Transverse colon (tissue), 4 donors: ENCODE data around the gene SAA1. TPM values are rescaled to one million over a fixed set of nuclear protein-coding genes. Genes with fewer than 3 reads are reported as not detected.

ENCODE experiments used
- DNase-seq: peaks from one replicate; pipeline ENCODE4 v3.0.0-alpha.2; 2019
- H3K27ac ChIP-seq, 4 donors: fragments of 200-600 bp; sonication (generic); 2 replicates each; pipeline ENCODE4 v1.5.1; 2016 to 2018; ENCODE audit warnings: inconsistent platforms in 4 of 4
- H3K27me3 ChIP-seq: fragments of 200-600 bp; sonication (generic); 2 replicates; pipeline ENCODE4 v1.5.1; 2017; ENCODE audit warnings: inconsistent platforms
- H3K36me3 ChIP-seq, 4 donors: fragments of 200-600 bp; sonication (generic); 2 replicates each; pipeline ENCODE4 v1.5.1; 2017 to 2019; ENCODE audit warnings: inconsistent platforms in 4 of 4
- H3K4me1 ChIP-seq, 4 donors: fragments of 200-600 bp; sonication (generic); 2 replicates each; pipeline ENCODE4 v1.5.1; 2017 to 2020; ENCODE audit warnings: inconsistent platforms in 4 of 4
- H3K4me3 ChIP-seq, 4 donors: fragments of 200-600 bp; sonication (generic); 1 replicate in 1 of 4; 2 replicates in 3 of 4; pipeline versions ENCODE4 v1.5.1 to v1.6.1; 2017 to 2019; ENCODE audit warnings: inconsistent platforms in 4 of 4
- H3K9me3 ChIP-seq, 2 donors: fragments of 200-600 bp; sonication (generic); 2 replicates each; pipeline ENCODE4 v1.5.1; 2017 to 2019; ENCODE audit warnings: inconsistent platforms in 2 of 2
- EP300 ChIP-seq: sonication (generic); formaldehyde crosslinking; IDR thresholded peaks from one replicate; pipeline ENCODE4 v1.6.1; 2017; ENCODE audit warnings: antibody characterized with exemption, low read depth
- POLR2A ChIP-seq: fragments of 450-650 bp; IDR thresholded peaks from one replicate; pipeline ENCODE4 v1.6.1; 2016; ENCODE audit warnings: antibody characterized with exemption, mild to moderate bottlenecking, moderate library complexity
- POLR2AphosphoS5 ChIP-seq, 3 donors: sonication (generic); formaldehyde crosslinking; IDR thresholded peaks; one replicate each; pipeline ENCODE4 v1.6.1; 2016; ENCODE audit warnings: antibody characterized with exemption in 3 of 3
- WGBS, 2 donors: methylation state at CpG; one replicate each; pipeline ENCODE4 v1.1.5; 2018; ENCODE audit warnings: low coverage in 1 of 2; 5-methylcytosine and 5-hydroxymethylcytosine counted together
- in situ Hi-C, 4 donors: fragments of 200-750 bp; cut with MboI; loops; one replicate each; pipeline versions ENCODE4 v1.15.0 to v1.15.1; 2017; ENCODE audit warnings: low sequenced_read_pairs in 3 of 4, low pct_ligation_motif_present in 1 of 4, low pct_unique_long_range_greater_than_20kb in 1 of 4
- intact Hi-C: fragments of 100-400 bp; cut with DNase I; formaldehyde crosslinking; loops from one replicate; pipeline ENCODE4 v1.15.1; 2023; ENCODE audit warnings: low total_unique reads
- small RNA-seq, 4 donors: library from RNA; depleted of rRNA; stranded (forward); fragments of <200 nt; gene quantifications; one replicate each; pipeline ENCODE3, GENCODE V24; 2016
- total RNA-seq, 4 donors: library from RNA; depleted of rRNA; stranded (reverse); fragments of >200 nt; gene quantifications; one replicate each; pipeline ENCODE4 v1.1.0, GENCODE V29; 2016
- TF ChIP-seq, protein P1 (sequence below), 5 experiments: fragments of 200-600 bp in 3 of 5; fragments of 450-650 bp in 2 of 5; sonication (generic) in 3 of 5; IDR thresholded peaks; 1 replicate in 2 of 5; 2 replicates in 3 of 5; pipeline ENCODE4 v1.5.1; 2016 to 2017; ENCODE audit warnings: antibody characterized with exemption in 5 of 5, inconsistent platforms in 3 of 5, mild to moderate bottlenecking in 2 of 5, moderate library complexity in 1 of 5

The SAA1 gene
- total RNA-seq, 4 donors from 2014 or later = 6.0 to 38.9 (median 17.1) TPM; not detected in 1

DNA sequence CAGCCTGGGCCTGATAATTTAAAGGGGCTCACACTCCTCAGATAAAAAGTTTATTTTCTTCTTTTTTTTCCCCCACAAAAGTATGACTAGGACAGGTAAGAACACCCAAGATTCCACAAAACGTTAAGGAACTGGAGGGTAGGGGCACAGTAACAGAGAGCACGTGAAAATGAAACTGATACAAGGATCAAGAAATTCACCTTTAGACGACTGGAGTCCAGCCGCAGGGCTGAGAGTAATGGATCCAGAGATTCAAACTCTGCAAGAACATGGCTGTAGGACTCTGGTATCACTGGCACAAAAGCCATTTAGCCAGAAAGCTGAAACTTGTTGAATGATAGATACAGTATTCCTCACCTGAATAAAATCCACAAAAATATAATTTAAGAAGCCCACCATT is 51.5 kb downstream of the SAA1 start:
- in situ Hi-C loops (no loop called here), intact Hi-C loops (loop anchor here (10.0 kb wide), 1 partner anchor 207 kb away; the partner anchor contains the start of gene TSG101)
- WGBS, 2 donors = 90 to 93% methylated on average over 3 to 4 of the region's 4 CpGs
- no peak for DNase-seq
- Histone ChIP-seq H3K27me3 (no peaks in the 10 kb centered on the region), H3K4me1 (peaks cover 0 to 28% (median 5%) of the 10 kb centered on the region in 4 donors), H3K36me3 (no peaks in the 10 kb centered on the region), H3K4me3 (no peak overlapping the region), H3K9me3 (no peaks in the 10 kb centered on the region), H3K27ac (no peak overlapping the region)
- no peak for TF ChIP-seq POLR2A
- no peak for TF ChIP-seq EP300
- TF ChIP-seq POLR2AphosphoS5 (IDR thresholded peaks at IDR 0.05) = no peak
- TF ChIP-seq, protein P1, sequence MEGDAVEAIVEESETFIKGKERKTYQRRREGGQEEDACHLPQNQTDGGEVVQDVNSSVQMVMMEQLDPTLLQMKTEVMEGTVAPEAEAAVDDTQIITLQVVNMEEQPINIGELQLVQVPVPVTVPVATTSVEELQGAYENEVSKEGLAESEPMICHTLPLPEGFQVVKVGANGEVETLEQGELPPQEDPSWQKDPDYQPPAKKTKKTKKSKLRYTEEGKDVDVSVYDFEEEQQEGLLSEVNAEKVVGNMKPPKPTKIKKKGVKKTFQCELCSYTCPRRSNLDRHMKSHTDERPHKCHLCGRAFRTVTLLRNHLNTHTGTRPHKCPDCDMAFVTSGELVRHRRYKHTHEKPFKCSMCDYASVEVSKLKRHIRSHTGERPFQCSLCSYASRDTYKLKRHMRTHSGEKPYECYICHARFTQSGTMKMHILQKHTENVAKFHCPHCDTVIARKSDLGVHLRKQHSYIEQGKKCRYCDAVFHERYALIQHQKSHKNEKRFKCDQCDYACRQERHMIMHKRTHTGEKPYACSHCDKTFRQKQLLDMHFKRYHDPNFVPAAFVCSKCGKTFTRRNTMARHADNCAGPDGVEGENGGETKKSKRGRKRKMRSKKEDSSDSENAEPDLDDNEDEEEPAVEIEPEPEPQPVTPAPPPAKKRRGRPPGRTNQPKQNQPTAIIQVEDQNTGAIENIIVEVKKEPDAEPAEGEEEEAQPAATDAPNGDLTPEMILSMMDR (IDR thresholded peaks at IDR 0.05) = no peak

Small RNA genes lying within 50 kb of the gene (small RNA-seq; reads per million reads assigned to genes)
- gene RNA5SP333 = 0 reads per million in 4 donors
- 0 reads per million in 4 donors for gene RNA5SP334

Other genes starting within 250 kb of the SAA1 start
- gene TPH1, start 220.0 kb upstream of the SAA1 start, total RNA-seq = 10 to 100 TPM in 2 of 4 donors, 1 to 10 TPM in 2; 1.1 to 18.3 (median 8.5) TPM
- gene SAAL1, start 160.2 kb upstream of the SAA1 start, total RNA-seq = 10 to 100 TPM; 11.5 to 23.0 (median 12.7) TPM
- gene MRGPRX3, start 133.7 kb upstream of the SAA1 start, total RNA-seq = not detected
- gene MRGPRX4, start 93.4 kb upstream of the SAA1 start, total RNA-seq = not detected
- not detected for gene SAA4, start 29.5 kb upstream of the SAA1 start, total RNA-seq
- gene SAA2, start 17.6 kb upstream of the SAA1 start, total RNA-seq = 1 to 10 TPM in 2 of 4 donors, not detected in 2; 1.1 to 4.4 TPM
- 10 to 100 TPM in 3 of 4 donors, 1 to 10 TPM in 1; 3.0 to 18.9 (median 14.2) TPM for gene HPS5, start 55.9 kb downstream of the SAA1 start, total RNA-seq
- 100 to 1,000 TPM in 1 of 4 donors, 10 to 100 TPM in 3; 46.6 to 147 (median 60.0) TPM for gene GTF2H1, start 56.3 kb downstream of the SAA1 start, total RNA-seq
- 100 to 1,000 TPM; 292 to 386 (median 318) TPM for gene LDHA, start 128.3 kb downstream of the SAA1 start, total RNA-seq
- gene LDHC, start 146.1 kb downstream of the SAA1 start, total RNA-seq = not detected
- not detected for gene LDHAL6A, start 189.6 kb downstream of the SAA1 start, total RNA-seq